Endothelial cell (in vitro differentiated cells): ENCODE results near the gene PYHIN1. TPM values are rescaled to one million over a fixed set of nuclear protein-coding genes. Genes with fewer than 3 reads are reported as not detected.
A peak's percentile ranks its signal among the peaks of the same experiment; 100 is the strongest.

Experiments
- DNase-seq: peaks from one replicate; pipeline ENCODE4 v3.0.0; 2021; ENCODE audit warnings: low spot score
- H3K27ac Mint-ChIP-seq: one replicate; pipeline ENCODE4 v1.8.0; 2021; ENCODE audit warnings: mixed read lengths, inconsistent platforms; ENCODE audit not compliant: unreplicated experiment
- H3K27me3 Mint-ChIP-seq: one replicate; pipeline ENCODE4 v1.8.0; 2021; ENCODE audit warnings: mild to moderate bottlenecking, moderate library complexity, mixed read lengths, inconsistent platforms; ENCODE audit not compliant: unreplicated experiment
- H3K36me3 Mint-ChIP-seq: one replicate; pipeline ENCODE4 v1.8.0; 2021; ENCODE audit warnings: mild to moderate bottlenecking, low read depth, mixed read lengths, inconsistent platforms; ENCODE audit not compliant: unreplicated experiment
- H3K4me1 Mint-ChIP-seq: one replicate; pipeline ENCODE4 v1.8.0; 2021; ENCODE audit warnings: mild to moderate bottlenecking, mixed read lengths, inconsistent platforms; ENCODE audit not compliant: unreplicated experiment
- H3K4me3 Mint-ChIP-seq: one replicate; pipeline ENCODE4 v1.8.0; 2021; ENCODE audit warnings: mild to moderate bottlenecking, mixed read lengths, inconsistent platforms; ENCODE audit not compliant: unreplicated experiment
- H3K9me3 Mint-ChIP-seq: one replicate; pipeline ENCODE4 v1.8.0; 2021; ENCODE audit warnings: mixed read lengths, inconsistent platforms; ENCODE audit not compliant: unreplicated experiment
- CTCF ChIP-seq: fragments of 200-600 bp; sonication (generic); IDR thresholded peaks from one replicate; pipeline ENCODE4 v1.5.0; 2021; ENCODE audit warnings: antibody characterized with exemption; ENCODE audit not compliant: unreplicated experiment
- total RNA-seq: library from RNA; stranded (reverse); fragmentation: NEBNext Ultra II Directional; extraction: Animal tissue kit (Norgen Biotek cat#: 25700); gene quantifications from one replicate; pipeline ENCODE4 v1.2.1, GENCODE V29; 2021; ENCODE audit not compliant: unreplicated experiment

Gene PYHIN1
- total RNA-seq, 1 donor from 2014 or later = not detected

GRCh38 chr1:159011751-159012150, 80.4 kb downstream of the PYHIN1 start:
- TF ChIP-seq CTCF = no peak
- H3K27me3 Mint-ChIP-seq = no peaks in the 10 kb centered on the region
- peak overlapping the region; percentile 91 for H3K4me3 Mint-ChIP-seq
- no peak for DNase-seq
- H3K4me1 Mint-ChIP-seq = peaks cover 76% of the 10 kb centered on the region
- H3K36me3 Mint-ChIP-seq = peaks cover 51% of the 10 kb centered on the region
- H3K9me3 Mint-ChIP-seq = peaks cover 12% of the 10 kb centered on the region
- peak overlapping the region; percentile 67 for H3K27ac Mint-ChIP-seq

GRCh38 chr1:159012495-159012894, 81.1 kb downstream of the PYHIN1 start:
- H3K9me3 Mint-ChIP-seq = peaks cover 12% of the 10 kb centered on the region
- no peaks in the 10 kb centered on the region for H3K27me3 Mint-ChIP-seq
- peaks cover 56% of the 10 kb centered on the region for H3K36me3 Mint-ChIP-seq
- H3K4me3 Mint-ChIP-seq = peak overlapping the region; percentile 40
- H3K27ac Mint-ChIP-seq = peak overlapping the region; percentile 40
- no peak for TF ChIP-seq CTCF
- H3K4me1 Mint-ChIP-seq = peaks cover 74% of the 10 kb centered on the region
- DNase-seq = no peak

GRCh38 chr1:159014003-159014571, 82.7 kb downstream of the PYHIN1 start:
- H3K4me1 Mint-ChIP-seq = peaks cover 66% of the 10 kb centered on the region
- peaks cover 68% of the 10 kb centered on the region for H3K36me3 Mint-ChIP-seq
- peaks cover 12% of the 10 kb centered on the region for H3K9me3 Mint-ChIP-seq
- H3K27ac Mint-ChIP-seq = no peak overlapping the region
- H3K27me3 Mint-ChIP-seq = no peaks in the 10 kb centered on the region
- H3K4me3 Mint-ChIP-seq = peak overlapping the region; percentile 76
- no peak for DNase-seq
- TF ChIP-seq CTCF = no peak

GRCh38 chr1:159014851-159015250, 83.5 kb downstream of the PYHIN1 start:
- H3K27ac Mint-ChIP-seq = no peak overlapping the region
- peaks cover 75% of the 10 kb centered on the region for H3K36me3 Mint-ChIP-seq

More at GRCh38 chr1:159014851-159015250, 83.5 kb downstream of the PYHIN1 start:
- TF ChIP-seq CTCF = no peak
- DNase-seq = no peak
- Mint-ChIP-seq H3K4me1 (peaks cover 65% of the 10 kb centered on the region), H3K27me3 (no peaks in the 10 kb centered on the region), H3K9me3 (peaks cover 12% of the 10 kb centered on the region), H3K4me3 (peak overlapping the region; percentile 76)
